Activated naive CD4-positive, alpha-beta T cell treated with Interleukin-2 at 50 U/mL for 16 hours (primary cell): ENCODE measurements around the gene MAPK8.
"Not testable (repeated sequence)": the region's sequence is repeated elsewhere in the genome, so short reads cannot be mapped to it uniquely, and the experiment has no call there.

Source experiments
- DNase-seq: peaks from one replicate; pipeline ENCODE4 v3.0.0-alpha.2; 2020

MAPK8 gene

DNA sequence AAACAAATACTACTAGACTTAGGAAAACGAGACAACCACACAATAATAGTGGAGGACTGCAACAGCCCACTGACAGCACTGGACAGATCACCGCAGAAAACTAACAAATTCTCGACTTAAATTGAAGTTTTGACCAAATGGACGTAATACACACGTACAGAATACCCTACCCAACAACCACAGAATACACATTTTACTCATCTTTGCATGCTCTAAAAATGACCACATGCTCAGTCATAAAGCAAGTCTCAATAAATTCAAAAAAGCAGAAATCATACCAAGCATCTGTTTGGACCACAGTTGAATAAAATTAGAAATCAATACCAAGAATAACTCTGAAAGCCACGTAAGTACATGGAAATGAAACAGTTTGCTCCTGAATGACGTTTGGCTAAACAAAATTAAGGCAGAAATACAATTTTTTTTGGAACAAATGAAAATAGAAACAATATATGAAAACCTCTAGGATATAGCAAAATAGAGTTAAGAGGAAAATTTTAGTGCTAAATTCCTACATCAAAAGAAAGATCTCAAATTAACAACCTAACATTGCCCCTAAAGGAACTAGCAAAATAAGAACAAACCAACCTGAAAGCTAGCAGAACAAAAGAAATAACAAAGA, 30.6 kb downstream of the MAPK8 start:
- DNase-seq = no peak

DNA sequence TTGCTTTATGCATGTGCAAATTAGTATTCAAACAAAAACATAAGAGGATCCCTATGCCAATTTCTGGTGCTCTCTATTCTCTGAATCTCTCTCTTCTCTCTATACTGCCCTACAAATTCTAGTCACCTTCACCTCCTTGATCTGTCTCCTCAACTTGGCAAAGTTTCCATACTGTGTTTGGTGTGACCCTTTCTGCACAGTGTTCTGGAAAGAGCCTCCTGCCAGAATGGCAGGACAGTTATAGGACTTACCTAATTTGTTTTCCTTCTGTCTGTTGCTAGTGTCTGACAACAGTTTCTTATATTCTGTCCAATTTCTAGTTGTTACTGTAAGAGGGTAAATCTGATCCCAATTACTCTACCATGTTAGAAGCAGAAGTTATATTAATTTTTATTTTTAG, 34.3 kb downstream of the MAPK8 start:
- no peak for DNase-seq

DNA sequence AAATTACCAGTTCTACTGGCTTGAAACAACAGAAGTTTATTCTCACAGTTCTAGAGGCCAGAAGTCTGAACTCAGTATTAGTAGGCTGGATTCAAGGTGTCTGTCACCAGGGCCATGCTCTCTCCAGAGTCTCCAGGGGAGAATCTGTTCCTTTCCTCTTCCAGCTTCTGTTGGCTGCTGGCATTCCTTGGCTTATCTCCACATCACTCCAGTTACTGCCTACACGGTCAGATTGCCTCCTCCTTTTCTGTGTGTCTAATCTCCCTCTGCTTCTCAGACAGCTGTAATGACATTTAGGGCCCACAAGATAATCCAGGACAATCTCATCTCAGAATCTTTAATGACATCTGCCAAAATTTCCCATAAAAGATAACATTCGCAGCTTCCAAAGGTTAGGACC, 36.6 kb downstream of the MAPK8 start:
- no peak for DNase-seq

DNA sequence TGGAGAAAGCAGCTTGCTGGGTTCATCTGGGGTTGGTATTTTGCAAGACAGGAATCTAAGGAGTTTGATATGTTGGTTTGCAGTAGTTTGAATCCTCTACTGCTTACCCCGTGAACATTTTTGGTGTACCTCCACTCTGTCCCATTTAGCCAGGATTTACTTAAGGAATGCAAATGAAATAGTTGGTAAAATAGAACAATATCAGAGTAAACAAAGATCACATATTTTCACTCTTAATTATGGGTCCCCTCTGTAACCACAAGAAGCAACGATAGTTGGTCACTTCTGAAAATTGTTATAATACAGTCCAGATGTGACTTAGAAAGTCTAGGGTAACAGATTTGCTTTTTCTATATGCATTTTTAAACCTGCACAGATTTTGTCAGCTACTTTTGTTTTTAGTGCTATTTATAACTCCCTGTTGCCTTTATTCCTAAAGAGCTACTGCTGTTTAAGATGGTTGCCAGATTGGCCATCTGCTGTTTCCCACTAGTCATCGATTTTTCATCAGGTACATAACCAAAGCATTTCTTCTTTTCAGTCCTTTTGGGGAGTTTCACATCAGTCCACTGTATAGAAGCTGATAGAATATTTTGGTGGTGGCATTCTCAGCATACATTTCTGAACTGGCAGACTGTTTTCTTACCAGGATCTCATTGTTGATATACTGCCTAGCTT, 37.6 kb downstream of the MAPK8 start:
- no peak for DNase-seq

DNA sequence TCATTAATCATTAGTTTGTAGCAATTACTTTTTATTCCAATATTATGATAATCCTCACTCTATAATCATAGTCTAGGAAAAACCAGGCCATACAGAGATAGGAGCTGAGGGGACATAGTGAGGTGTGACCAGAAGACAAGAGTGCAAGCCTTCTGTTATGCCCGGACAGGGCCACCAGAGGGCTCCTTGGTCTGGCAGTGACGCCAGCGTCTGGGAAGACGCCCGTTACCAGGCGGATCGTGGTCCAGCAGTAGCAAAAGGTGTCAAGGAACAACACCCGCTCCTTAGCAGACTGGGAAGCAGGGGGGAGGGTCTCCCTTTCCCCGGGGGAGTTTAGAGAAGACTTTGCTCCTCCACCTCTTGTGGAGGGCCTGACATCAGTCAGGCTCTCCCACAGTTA, 39.8 kb downstream of the MAPK8 start:
- not testable (repeated sequence) for DNase-seq

DNA sequence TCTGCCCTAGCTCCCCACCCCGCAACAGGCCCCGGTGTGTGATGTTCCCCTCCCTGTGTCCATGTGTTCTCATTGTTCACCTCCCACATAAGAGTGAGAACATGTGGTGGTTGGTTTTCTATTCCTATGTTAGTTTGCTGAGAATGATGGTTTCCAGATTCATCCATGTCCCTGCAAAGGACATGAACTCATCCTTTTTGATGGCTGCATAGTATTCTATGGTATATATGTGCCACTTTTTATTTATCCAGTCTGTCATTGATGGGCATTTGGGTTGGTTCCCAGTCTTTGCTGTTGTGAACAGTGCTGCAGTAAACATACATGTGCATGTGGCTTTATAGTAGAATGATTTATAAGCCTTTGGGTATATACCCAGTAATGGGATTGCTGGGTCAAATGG, 41.1 kb downstream of the MAPK8 start:
- not testable (repeated sequence) for DNase-seq

DNA sequence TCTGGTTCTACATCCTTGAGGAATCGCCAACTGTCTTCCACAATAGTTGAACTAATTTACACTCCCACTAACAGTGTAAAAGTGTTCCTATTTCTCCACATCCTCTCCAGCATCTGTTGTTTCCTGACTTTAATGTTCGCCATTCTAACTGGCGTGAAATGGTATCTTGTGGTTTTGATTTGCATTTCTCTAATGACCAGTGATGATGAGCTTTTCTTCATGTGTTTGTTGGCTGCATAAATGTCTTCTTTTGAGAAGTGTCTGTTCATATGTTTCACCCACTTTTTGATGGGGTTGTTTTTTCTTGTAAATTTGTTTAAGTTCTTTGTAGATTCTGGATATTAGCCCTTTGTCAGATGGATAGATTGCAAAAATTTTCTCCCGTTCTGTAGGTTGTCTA, 41.5 kb downstream of the MAPK8 start:
- DNase-seq = not testable (repeated sequence)

DNA sequence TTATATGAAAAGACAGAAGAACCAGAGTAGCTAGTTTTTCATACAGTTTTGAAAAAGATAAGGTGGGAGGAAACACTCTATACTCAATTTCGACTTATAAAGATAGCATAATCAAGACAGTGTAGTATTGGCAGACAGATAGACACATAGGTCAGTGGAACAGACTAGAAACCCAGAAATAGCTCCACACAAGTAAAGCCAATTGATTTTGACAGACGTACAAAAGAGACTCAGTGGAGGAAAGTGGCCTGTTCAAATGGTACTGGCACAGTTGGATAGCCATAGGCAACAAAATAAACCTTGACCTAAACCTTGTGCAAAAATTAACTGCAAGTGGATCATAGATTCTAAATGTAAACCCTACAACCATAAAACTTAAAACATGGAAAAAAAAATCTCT, 46.8 kb downstream of the MAPK8 start:
- DNase-seq = no peak

DNA sequence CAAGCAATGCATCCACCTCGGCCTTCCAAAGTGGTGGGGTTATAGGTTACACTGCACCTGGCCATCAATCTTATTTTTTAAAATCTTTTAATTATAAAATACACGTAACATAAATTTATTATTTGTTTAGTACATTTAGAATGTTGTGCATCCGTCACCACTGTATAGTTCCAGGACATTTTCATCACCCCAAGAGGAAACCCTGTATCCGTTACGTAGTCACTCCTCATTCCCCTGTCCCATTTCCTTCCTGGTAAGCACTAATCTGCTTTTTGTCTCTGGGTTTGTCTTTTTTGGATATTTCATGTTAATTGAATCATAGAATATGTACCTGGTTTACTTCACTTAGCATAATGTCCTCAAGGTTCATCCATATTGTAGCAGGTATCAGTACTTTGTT, 51.2 kb downstream of the MAPK8 start:
- no peak for DNase-seq

DNA sequence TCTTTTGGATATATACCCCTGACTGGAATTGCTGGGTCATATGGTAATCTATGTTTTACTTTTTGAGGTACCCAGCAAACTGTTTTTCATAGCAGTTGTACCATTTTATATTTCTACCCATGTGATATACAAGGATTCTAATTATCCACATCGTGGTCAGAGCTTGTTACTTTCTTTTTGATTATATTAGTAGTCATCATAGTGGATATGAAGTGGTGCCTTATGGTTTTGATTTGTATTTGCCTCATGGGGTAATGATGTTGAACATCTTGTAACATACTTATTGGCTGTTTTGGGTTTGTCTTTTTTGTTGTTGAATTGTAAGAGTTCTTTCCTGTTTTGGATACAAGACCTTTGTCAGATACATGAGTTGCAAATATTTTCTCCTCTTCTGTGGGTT, 51.7 kb downstream of the MAPK8 start:
- DNase-seq = no peak

DNA sequence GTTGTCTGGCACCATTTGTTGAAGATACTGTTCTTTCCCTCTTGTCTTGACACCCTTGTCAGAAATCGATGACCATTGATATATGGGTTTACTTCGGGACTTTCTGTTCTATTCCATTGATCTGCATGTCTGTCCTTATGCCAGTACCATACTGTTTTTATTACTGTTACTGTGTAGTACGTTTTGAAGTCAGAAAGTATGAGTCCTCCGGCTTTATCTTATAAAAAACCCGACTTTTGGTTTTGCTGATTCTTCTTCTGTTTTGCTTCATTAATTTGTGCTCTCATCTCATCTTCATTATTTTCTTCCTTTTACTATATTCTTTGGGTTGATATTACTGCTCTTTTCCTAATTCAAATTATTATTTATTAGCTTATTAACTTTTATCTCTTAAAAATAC, 52.4 kb downstream of the MAPK8 start:
- no peak for DNase-seq

DNA sequence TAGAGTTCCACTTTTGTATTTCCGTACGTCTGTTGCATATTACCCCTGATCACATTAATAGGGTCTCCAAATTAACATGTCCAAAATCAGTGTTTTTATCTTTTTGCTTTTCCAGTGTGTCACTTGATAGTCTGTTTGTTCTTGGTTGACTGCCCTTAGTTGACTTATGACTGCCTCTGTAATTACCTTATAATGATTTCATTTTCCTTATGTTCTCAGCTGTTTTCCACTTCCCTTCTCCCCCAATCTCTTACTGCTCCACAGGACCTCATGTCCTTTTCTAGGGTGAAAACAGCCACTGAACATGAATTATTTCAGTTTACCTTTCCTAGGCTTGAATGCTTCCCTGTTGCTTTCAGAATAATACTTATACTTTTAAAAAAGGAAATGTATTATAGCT, 54.7 kb downstream of the MAPK8 start:
- DNase-seq = no peak

DNA sequence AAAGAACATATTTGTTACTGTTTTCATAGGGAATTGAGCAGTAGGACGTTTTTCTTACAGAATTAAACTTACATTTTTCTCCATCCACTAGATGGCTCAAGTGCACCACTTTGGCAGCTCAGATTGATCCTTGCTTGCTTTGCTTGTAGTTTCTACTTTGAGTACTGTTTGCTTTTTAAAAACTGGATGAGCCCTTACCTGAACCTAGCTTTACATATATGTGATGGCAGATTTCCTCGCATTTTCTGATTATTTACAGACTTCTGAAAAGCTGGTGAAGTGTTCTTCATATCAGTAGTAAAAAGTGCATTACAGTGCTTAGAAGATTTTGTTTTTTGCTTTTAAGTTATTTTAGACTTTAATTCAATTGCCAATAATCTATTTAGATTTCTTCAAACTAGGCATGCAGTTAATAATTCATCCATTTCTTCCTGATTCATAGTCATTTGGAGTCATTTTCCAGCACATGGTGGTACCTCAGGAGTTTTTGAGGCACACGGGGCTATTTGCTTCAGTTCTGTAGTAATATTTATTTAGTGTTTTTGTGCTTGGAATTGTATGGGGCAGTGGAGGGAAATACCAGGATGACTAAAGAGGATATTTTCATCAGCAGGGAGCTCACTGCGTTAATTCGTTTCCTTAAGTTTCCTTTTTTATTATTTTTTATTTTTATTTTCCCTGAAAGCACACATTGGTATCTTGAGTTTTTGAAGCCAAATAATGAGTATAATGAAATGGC, 57.3 kb downstream of the MAPK8 start:
- peak; percentile 27 for DNase-seq

DNA sequence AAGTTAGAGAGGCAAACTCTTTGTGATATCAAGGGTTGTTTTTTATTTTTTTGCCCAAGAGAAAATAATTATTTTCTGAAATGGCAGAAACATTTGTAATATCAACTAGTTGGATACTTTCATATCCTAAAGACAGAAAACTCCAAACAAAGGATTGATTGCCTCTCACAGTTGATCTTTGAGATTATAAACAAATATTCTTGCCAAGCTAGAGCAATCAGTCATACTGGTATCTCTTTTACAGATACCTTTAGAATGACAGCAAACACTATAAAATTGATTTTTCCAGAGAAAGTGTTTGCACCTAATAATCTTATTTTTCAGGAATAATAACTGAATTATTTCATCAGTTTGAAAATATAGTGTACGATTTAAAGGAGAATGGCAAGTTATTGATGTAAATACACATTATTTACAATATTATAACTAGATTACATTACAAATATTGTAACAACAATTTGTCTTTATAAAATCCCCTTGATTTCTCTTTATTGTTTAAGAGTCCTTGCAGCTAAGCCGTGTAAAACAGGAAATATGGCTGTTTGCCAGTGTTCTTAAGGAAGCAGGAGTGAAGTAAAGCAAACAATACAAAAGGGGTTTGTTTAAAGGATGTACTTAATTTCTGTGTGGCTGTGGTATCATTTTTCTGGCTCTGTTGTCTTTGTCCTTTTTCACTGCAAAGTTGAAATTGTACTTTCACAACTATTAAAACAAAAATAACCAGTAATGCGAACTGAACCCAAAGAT, 58.4 kb downstream of the MAPK8 start:
- no peak for DNase-seq

DNA sequence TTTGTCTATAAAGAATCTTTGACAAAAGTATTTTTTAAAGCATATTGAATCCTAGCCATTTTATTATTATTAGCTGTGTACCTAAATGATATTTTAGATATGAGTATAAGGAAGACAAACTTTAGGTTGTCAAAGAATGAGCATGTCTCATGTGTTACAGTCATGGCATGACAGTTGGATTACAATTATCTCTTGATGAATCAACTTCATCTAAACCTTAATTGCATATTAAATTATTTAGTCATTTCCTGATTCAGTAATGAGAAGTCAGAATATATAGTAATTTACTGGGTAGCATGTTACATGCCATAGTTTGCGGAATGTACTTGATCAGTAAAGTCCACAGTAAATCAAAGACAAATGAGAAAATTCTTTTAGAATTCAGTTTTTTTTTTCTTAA, 59.2 kb downstream of the MAPK8 start:
- DNase-seq = no peak

DNA sequence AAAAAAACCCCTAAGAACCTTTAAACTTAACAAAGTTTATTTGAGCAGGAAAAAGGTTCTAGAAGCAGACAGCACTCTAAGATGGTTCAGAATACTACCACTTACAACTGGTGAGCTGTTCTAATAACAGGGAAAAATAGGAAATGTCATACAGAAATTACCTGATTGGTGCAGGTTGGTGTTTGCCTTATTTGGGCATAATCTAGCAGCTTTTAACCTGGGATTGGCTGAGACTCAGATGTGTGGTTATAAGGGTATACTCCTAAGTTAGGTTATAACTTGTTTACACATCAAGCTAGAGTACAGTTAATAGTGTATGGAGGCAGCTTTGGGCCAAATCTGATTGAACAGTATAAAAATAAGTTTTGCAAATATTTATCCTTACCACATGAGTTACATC, 59.8 kb downstream of the MAPK8 start:
- DNase-seq = no peak

DNA sequence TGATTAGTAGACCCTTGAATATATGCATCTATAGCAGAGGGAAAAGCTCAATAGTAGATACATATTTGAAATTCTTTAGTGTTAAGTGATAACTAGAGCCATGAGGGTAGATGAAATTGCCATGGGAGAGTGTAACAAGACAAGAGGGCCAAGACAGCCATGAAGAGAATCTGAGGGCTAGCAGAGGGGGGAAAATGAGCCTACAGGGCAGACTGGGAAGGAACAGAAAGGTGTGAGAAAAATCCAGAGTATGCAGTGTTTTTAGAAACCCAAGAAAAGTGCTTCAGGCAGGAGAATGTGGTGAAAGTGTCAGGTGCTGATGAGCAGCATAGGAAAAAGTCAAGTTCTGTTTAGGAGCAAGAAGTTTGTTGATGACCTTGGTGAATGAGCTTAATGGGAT, 63.0 kb downstream of the MAPK8 start:
- DNase-seq = no peak

DNA sequence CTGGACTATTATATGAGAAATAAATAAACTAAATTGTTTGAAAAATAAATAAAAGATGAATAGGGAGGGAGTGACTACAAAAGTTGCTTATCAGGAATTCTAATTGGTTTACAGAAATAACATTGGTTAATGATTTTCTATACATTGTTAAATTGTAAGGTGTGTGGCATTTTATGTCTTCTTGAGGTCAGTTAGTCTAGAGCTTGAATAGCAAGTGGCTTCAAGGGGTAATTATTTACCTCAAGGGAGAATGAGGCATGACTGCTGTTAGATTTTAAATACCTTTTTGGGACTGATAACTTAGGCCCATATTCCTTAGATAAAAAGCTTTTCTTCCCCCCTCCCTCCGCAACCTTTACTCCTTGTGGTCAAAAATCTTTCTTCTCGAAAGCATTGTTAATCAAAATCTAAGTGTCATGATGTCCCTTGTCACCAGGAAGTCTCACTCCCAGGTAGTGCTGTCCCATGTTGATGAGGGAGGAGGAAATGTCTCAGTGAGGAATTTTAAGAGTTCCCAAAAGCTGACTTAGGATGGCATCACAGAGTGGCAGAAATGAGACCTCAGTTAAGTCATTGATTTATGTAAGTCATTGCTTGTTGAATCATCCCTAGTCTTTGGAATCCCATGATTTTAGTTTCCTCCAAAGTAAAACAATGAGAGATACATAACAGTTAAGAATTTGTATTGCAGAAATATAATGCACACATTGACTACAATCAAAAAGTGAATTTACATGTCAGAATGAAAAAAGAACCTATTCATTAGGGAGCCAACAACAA, 71.5 kb downstream of the MAPK8 start:
- no peak for DNase-seq

DNA sequence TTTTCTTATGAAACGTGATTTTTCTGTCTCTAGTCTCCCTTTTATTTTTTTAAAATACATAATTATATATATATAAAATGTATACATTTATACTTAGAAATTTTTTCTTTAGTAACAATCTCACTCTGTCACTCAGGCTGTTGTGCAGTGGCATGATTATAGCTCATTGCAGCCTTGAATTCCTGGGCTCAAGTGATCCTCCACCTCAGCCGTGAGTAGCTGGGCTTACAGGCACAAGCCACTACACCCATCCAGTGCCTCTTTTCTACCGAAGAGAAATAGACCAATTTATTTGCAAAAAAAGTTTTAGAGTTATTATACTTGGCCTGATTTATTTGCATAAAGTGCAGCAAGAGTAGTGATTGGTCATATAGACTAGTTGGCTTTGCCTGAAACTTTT, 72.2 kb downstream of the MAPK8 start:
- no peak for DNase-seq

DNA sequence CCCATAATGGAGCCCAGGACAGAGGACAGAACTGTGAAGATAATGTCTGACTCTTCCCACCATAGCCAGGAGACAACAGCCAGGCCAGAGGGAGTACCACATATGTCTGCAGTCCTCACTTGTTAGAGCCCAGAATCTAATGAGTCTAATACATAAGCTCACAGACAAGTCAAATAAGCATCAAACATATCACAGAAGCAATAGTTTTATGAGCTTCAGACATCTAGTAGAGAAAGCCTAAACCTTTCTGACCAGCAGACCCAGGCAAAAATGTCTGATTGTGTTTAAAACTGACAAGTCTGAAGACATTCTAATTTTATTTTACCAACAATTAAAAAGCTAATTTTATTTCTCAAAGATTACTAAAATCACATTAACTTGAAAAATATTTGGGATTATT, 75.5 kb downstream of the MAPK8 start:
- DNase-seq = no peak

DNA sequence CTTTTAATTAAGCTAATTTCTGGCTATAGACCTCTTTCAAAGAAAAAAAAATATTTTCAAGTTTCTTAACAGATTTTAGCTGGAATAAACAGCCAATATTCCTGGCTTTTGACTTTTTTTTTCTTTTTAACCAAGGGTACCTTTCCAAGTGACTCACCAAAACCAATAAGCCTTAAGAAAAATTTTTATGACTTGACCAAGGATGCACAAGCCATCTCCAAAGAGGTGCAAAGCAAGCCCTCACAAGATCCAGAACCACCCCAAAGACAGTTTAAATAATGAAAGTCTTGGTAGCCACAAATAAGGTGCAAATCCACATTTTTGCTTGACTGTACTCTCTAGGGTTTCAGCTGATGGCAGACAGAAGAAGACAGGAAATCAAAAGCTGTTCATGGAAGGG, 76.5 kb downstream of the MAPK8 start:
- no peak for DNase-seq

DNA sequence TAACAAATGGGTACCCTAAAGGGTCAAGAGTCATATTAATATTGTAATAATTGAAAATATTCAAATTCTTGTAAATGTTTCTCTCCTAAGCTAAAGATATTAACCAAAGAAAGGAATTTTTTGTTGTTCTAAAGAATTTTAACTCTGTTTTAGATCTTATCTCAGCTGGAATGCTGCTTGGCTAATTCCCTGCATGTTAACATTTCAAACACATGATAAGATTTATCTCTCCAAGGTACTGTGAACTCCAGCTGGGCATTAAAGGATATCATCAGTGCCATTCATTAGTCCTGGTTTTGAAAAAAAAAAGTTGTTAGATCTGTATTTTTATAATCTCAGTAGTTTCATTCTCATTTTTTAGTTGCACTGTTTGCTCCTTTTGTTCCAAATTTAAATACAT, 76.9 kb downstream of the MAPK8 start:
- DNase-seq = no peak

DNA sequence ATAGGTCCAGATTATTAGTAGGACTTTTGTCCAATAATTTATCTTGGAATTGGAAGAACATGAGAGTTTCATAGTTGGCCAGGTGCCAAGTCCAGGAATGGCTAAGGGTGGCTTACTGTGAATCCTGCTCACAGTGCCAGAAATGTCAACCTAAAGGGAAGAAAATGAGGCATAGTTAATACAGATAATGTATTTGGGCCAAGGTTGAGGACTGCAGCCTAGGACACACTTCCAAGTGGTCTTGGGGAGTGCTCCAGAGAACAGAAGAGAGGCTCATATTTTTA, 78.2 kb downstream of the MAPK8 start:
- DNase-seq = no peak
